Measurements from ENCODE around the gene PAF1. TPM values are rescaled to one million over a fixed set of nuclear protein-coding genes. Genes with fewer than 3 reads are reported as not detected.
"Not testable (repeated sequence)": the region's sequence is repeated elsewhere in the genome, so short reads cannot be mapped to it uniquely, and the experiment has no call there.

The PAF1 gene
- total RNA-seq, 2 experiments from 2014 or later = 48.2 to 48.9 TPM

DNA sequence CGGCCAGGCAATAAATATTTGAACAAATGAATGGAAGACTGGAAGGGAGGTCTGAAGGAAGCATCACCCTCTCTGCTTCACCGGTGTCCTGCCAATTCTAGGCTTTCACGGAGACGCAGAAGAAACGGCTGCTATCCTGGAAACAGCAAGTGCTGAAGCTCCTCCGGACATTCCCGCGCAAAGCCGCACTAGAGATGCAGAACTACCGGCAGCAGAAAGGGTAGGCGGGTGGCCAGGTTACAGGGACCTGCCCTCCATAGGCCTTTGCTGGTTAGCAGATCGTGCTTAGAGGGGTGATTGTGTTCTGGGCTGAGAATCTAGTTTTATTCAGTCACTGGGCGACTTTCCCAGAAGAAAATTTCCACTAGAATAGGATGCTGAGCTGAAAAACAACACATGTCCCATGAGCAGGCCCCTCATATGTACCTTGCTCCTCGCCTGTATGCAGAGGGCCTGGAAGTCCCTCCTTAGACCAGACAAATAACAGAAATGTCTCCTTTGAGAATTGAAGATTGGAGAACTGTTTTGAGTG, 11.0 kb downstream of the PAF1 start:
- no peak for DNase-seq
- no peak for ATAC-seq
- Mint-ChIP-seq H3K4me3 (no peak overlapping the region), H3K27ac (no peak overlapping the region), H3K9me3 (ENCODE audit: insufficient read depth) (no peaks in the 10 kb centered on the region), H3K27me3 (ENCODE audit: low read depth) (no peaks in the 10 kb centered on the region), H3K4me1 (ENCODE audit: low read depth) (peaks cover 2% of the 10 kb centered on the region), H3K36me3 (ENCODE audit: low read depth) (peaks cover 38% of the 10 kb centered on the region)
- ChIA-PET POLR2A (no interaction called here), CTCF (no interaction called here)

DNA sequence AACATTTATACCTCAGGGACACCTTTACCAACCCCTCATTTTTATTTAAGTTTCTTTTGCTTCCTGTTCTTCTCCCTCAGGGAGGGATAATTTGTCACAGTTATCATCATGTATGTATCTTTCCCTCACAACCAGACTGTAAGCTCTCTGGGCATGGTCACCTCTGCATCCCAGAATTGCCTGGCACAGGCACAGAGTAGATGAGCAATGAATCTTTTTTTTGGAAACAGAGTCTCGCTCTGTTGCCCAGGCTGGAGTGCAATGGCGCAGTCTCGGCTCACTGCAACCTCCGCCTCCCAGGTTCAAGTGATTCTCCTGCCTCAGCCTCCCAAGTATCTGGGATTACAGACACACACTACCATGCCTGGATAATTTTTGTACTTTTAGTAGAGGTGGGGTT, 11.5 kb downstream of the PAF1 start:
- CTCF ChIA-PET; H3K27me3 Mint-ChIP-seq (ENCODE audit: low read depth); DNase-seq; H3K27ac Mint-ChIP-seq; H3K4me1 Mint-ChIP-seq (ENCODE audit: low read depth); H3K9me3 Mint-ChIP-seq (ENCODE audit: insufficient read depth); POLR2A ChIA-PET; ATAC-seq; H3K4me3 Mint-ChIP-seq: not testable (repeated sequence)
- H3K36me3 Mint-ChIP-seq (ENCODE audit: low read depth) = peaks cover 38% of the 10 kb centered on the region

DNA sequence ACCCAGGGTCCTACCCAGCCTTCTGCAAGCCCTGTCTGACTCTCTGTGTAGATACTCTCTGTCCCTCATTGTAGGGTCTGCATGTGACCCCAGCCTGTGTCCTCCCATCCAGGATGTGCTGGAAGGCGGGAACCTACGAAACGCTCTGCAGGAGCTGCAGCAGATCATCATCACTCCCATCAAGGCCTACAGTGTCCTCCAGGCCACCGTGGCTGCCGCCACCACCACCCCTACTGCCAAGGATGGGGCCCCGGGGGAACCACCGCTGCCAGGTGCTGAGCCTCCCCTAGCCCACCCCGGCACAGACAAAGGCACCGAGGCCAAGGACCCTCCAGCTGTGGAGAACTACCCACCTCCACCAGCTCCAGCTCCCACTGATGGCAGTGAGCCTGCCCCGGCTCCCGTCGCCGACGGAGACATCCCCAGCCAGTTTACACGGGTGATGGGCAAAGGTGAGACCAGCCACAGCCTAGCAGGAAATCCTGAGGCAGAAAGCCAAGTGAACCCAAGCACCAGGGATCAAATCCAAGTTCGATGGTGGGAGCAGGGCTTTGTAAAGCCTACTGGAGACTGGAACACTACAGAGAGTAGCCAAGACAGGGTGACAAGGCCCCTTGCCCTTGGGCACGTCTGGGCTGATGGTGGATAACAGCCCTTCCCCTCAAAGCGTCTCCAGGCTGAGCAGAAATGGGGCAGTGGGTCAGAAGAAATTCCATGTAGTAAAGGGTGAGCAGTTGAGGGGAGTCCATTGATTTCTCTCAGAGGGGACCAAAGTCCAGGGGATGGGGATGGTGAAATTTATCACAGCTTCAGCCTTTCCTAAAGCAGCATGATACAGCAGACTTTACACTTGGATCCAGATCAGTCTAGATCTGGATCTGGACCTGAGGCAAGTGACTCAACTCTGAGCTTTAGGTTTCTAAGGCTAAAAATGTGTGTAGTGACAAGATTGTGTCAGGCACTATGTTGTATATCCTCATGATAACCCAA, 13.2 kb downstream of the PAF1 start:
- no peaks in the 10 kb centered on the region for H3K9me3 Mint-ChIP-seq (ENCODE audit: insufficient read depth)
- H3K36me3 Mint-ChIP-seq (ENCODE audit: low read depth) = peaks cover 41% of the 10 kb centered on the region
- CTCF ChIA-PET = interaction anchor here (1.0 kb wide), 1 partner anchor 34 kb away, joined by 3 read pairs; no protein-coding TSS in a partner anchor
- no peaks in the 10 kb centered on the region for H3K27me3 Mint-ChIP-seq (ENCODE audit: low read depth)
- no peak overlapping the region for H3K4me3 Mint-ChIP-seq
- ATAC-seq = no peak
- H3K27ac Mint-ChIP-seq = no peak overlapping the region
- POLR2A ChIA-PET = no interaction called here
- no peak for DNase-seq
- no peaks in the 10 kb centered on the region for H3K4me1 Mint-ChIP-seq (ENCODE audit: low read depth)

DNA sequence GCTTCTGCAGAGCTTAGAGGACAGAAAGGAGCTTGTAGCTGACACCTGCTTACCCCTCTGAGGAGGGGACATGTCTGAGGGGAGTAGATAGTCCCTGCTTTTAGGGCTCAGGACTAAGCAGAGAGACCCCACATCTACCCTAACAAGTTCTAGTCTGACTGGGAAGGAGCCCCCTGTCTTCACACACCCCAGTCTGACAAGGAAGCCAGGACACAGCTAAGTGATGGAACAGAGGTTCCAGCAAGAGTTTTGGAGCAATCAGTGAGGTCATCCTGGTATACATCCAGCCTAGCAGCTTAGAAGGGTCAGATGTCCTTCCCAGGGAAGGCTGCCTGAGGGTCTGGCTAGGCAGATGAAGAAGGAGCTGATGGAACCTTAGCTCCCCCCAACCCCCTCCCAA, 15.0 kb downstream of the PAF1 start:
- ChIA-PET POLR2A (interaction anchor here (0.8 kb wide), 1 partner anchor 15 kb away, joined by 4 read pairs; the partner anchor contains the start of genes MED29 and PAF1), CTCF (no interaction called here)
- H3K4me1 Mint-ChIP-seq (ENCODE audit: low read depth) = no peaks in the 10 kb centered on the region
- no peak for DNase-seq
- H3K27me3 Mint-ChIP-seq (ENCODE audit: low read depth) = no peaks in the 10 kb centered on the region
- no peaks in the 10 kb centered on the region for H3K9me3 Mint-ChIP-seq (ENCODE audit: insufficient read depth)
- H3K36me3 Mint-ChIP-seq (ENCODE audit: low read depth) = peaks cover 34% of the 10 kb centered on the region
- no peak overlapping the region for H3K4me3 Mint-ChIP-seq
- H3K27ac Mint-ChIP-seq = no peak overlapping the region
- no peak for ATAC-seq

DNA sequence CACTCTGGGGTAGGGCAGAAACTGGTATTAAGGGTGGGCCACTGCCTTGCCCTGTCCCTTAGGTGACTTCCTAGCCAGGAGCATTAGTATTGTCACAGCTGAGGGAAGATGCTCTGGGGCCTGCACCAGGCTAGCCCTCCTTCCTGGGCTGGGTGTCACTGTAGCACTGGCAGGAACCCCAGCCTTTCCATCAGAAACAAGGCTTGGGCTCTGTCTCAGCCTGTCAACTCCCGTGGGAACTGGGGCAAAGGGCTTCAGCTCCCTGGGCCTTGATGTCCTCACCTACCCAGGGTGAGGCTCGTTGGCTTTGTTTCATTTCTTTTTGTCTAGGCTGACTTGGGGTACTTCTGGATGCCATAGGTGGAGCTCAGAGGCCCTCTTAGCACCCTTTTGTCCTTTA, 18.0 kb downstream of the PAF1 start:
- no peaks in the 10 kb centered on the region for H3K4me1 Mint-ChIP-seq (ENCODE audit: low read depth)
- ChIA-PET POLR2A (no interaction called here), CTCF (no interaction called here)
- no peak overlapping the region for H3K27ac Mint-ChIP-seq
- peaks cover 34% of the 10 kb centered on the region for H3K36me3 Mint-ChIP-seq (ENCODE audit: low read depth)
- H3K27me3 Mint-ChIP-seq (ENCODE audit: low read depth) = no peaks in the 10 kb centered on the region
- ATAC-seq (no peak), DNase-seq (no peak)
- no peak overlapping the region for H3K4me3 Mint-ChIP-seq
- no peaks in the 10 kb centered on the region for H3K9me3 Mint-ChIP-seq (ENCODE audit: insufficient read depth)

DNA sequence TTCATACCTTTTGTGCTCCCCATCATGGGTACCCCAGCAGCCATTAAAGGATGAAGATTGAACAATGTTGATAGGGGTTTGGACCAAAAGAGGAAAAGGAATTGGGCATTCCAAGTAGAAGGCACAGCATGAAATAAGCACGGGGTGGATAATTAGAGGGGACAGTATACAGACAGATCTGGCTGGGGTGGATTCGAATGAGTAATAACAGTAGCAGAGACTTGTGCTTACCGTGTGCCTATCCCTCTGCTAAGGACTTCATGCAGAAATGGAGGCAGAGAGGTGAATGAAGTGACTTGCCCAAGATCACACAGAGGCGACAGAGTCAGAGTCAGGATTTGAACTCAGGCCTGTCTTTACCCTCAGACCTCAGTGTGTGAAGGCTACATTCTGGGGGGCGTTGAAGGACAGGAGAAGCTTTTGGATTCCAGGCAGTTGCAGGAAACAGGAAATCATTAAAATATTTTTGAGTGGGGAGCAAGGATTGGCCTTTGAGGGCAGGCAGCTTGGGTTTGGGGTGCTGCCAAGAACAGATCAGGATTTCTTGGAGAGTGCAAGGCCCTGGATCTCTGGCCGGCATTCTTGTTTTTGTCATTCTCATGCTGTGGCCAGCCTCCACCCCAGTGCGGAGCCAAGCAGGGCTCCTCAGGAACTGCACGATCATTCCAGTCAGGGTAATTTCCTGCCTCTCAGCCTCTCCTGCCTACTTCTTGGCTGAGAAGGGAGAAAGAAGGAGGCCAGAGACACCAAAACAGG, 18.7 kb downstream of the PAF1 start:
- DNase-seq (no peak), ATAC-seq (no peak)
- peaks cover 29% of the 10 kb centered on the region for H3K36me3 Mint-ChIP-seq (ENCODE audit: low read depth)
- H3K9me3 Mint-ChIP-seq (ENCODE audit: insufficient read depth) = no peaks in the 10 kb centered on the region
- H3K27ac Mint-ChIP-seq = peak overlapping the region; percentile 13
- POLR2A ChIA-PET = no interaction called here
- no peak overlapping the region for H3K4me3 Mint-ChIP-seq
- H3K4me1 Mint-ChIP-seq (ENCODE audit: low read depth) = no peaks in the 10 kb centered on the region
- H3K27me3 Mint-ChIP-seq (ENCODE audit: low read depth) = no peaks in the 10 kb centered on the region
- CTCF ChIA-PET = no interaction called here

DNA sequence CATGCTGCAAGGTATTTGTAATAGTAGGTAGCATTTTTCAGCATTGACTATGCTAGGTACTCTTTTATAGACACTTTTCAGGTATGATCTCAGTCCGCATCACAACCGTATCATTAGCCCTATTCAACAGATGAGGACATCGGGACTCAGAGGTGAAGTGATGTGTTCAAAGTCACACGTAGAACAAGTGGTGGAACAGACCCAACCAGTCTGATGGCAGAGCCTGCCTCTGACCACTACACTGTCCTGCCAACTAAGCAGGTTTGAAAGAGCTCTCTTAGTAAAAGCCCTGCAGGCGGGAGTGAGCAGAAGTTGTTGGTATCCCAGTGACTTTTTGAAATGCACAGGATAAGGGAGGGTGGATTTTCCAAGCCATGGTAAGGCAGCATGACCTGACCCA, 20.2 kb downstream of the PAF1 start:
- Mint-ChIP-seq H3K27ac (no peak overlapping the region), H3K9me3 (ENCODE audit: insufficient read depth) (no peaks in the 10 kb centered on the region), H3K4me1 (ENCODE audit: low read depth) (no peaks in the 10 kb centered on the region), H3K36me3 (ENCODE audit: low read depth) (peaks cover 23% of the 10 kb centered on the region), H3K4me3 (no peak overlapping the region), H3K27me3 (ENCODE audit: low read depth) (no peaks in the 10 kb centered on the region)
- no peak for DNase-seq
- ChIA-PET CTCF (no interaction called here), POLR2A (no interaction called here)
- ATAC-seq = no peak

DNA sequence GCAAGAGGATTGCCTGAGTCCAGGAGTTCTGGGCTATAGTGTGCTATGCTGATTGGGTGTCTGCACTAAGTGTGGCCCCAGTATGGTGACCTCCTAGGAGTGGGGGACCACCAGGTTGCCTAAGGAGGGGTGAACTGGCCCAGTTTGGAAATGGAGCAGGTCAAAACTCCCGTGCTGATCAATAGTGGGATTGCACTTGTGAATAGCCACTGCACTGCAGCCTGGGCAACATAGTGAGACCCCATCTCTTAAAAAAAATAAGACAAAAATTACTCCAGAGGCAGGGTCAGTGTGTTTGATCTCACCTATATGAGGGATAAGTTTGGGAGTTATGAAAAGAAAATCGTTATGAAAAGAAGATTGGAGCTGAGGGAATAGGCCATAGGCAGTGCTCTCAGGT, 21.7 kb downstream of the PAF1 start:
- ChIA-PET POLR2A (interaction anchor here (0.7 kb wide), 1 partner anchor 66 kb away, joined by 3 read pairs; the partner anchor contains the start of gene RPS16), CTCF (no interaction called here)
- ATAC-seq = no peak
- DNase-seq = no peak
- Mint-ChIP-seq H3K9me3 (ENCODE audit: insufficient read depth) (no peaks in the 10 kb centered on the region), H3K27ac (no peak overlapping the region), H3K4me3 (no peak overlapping the region), H3K27me3 (ENCODE audit: low read depth) (no peaks in the 10 kb centered on the region), H3K36me3 (ENCODE audit: low read depth) (peaks cover 27% of the 10 kb centered on the region), H3K4me1 (ENCODE audit: low read depth) (no peaks in the 10 kb centered on the region)

DNA sequence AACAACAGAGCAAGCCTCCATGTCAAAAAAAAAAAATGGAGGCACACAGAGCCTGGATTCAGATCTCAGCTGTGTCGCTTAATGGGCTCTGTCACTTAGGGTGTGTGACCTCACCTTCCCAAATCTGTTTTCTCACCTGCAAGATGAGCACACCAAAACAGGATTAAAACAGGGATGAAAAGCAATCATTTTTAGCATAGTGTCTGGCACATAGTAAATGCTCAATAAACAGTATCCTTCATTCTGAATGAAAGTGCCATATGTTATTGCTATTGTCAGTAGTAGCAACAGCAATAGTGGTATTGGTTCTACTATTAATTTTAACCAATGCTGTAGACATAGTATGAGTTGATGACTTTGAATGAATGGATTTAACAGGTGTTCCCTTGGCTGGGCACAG, 25.4 kb downstream of the PAF1 start:
- Mint-ChIP-seq H3K27me3 (ENCODE audit: low read depth) (no peaks in the 10 kb centered on the region), H3K4me3 (no peak overlapping the region), H3K27ac (no peak overlapping the region), H3K9me3 (ENCODE audit: insufficient read depth) (no peaks in the 10 kb centered on the region), H3K4me1 (ENCODE audit: low read depth) (no peaks in the 10 kb centered on the region), H3K36me3 (ENCODE audit: low read depth) (peaks cover 28% of the 10 kb centered on the region)
- ChIA-PET CTCF (no interaction called here), POLR2A (no interaction called here)
- no peak for ATAC-seq
- DNase-seq = no peak

DNA sequence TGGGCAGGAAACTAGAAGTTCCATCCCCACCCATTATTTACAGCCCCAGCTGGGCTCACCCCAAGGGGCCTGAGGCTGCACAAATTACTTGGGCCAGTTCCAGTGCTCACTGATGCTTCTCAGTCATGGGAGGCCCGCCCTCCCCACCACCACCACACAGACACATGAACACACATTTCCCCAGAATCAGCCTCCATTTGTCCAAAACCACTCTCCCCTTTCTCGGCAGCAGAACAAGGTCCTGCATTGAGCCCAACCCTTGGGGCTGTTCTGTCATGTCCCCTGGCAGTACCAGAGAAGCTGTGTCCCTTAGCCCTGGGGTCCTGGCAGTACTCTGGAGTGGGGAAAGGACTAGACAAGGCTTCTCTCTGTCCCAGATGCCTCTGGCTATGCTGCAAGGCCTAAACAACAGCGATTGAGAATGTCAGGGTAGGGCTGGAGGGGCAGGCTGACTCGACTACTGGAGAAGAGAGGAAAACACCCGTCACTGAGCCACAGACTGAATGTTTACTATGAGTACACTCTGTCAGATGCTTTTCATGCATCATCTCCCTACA, 26.9 kb downstream of the PAF1 start:
- ChIA-PET CTCF (interaction anchor here (1.0 to 1.5 kb wide), 2 partner anchors 11 to 21 kb away, joined by 5 to 6 read pairs; partner anchors contain the start of gene SAMD4B), POLR2A (no interaction called here)
- no peak overlapping the region for H3K27ac Mint-ChIP-seq
- no peak for DNase-seq
- no peak for ATAC-seq
- peaks cover 34% of the 10 kb centered on the region for H3K36me3 Mint-ChIP-seq (ENCODE audit: low read depth)
- H3K9me3 Mint-ChIP-seq (ENCODE audit: insufficient read depth) = no peaks in the 10 kb centered on the region
- H3K27me3 Mint-ChIP-seq (ENCODE audit: low read depth) = no peaks in the 10 kb centered on the region
- no peak overlapping the region for H3K4me3 Mint-ChIP-seq
- no peaks in the 10 kb centered on the region for H3K4me1 Mint-ChIP-seq (ENCODE audit: low read depth)

DNA sequence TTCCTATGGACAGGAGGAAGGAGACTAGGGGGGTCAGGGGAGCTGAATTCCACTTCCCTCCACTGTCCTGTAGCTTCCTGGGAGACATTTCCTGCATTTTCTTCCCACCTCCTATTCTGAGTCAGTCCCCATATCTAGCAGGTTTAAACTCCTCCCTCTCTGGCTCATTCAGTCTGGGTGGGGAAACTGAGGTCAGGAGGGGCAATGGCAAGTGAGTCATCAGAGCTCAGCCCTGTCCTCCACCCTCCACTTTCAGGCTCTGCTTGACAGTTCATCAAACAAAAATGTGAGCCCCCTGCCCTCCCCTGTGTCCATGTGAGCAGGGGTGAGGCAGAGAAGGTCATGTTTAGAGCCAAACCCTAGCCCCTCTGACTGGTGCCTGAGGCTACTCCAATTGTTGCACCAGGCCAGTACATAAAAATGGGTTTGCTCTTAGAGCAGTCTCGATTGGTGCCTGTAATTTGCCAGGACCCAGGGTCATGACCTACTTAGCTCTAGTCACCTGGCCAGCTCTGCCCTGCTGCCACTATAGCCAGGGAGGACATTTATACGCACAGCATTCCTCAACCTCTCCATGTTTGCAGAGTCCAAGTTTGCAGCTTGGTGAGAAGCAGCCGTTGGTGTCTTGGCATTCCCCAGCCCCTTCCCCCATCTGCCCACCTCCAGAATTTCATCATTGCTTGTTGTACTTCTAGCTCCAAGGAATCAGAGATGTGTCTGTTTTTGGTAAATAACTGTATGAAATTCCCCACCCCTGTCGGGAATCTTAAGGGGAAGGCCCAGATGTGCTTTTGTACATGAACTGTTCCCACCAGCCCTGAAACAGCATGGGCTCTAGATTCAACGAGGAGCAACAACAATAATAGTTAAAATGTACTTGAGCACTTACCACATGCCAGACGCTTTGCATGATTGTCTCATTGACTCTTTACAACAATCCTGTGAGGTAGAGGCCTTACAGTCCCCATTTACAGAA, 27.9 kb downstream of the PAF1 start:
- peaks cover 29% of the 10 kb centered on the region for H3K36me3 Mint-ChIP-seq (ENCODE audit: low read depth)
- no peaks in the 10 kb centered on the region for H3K4me1 Mint-ChIP-seq (ENCODE audit: low read depth)
- ChIA-PET POLR2A (interaction anchor here (0.6 kb wide), 2 partner anchors 21 to 31 kb away, joined by 3 read pairs; partner anchors contain the start of gene SAMD4B), CTCF (interaction anchor here (0.7 to 1.5 kb wide), 3 partner anchors 10 to 252 kb away, joined by 3 to 6 read pairs (median 5); partner anchors contain the start of gene SAMD4B)
- H3K4me3 Mint-ChIP-seq = no peak overlapping the region
- no peaks in the 10 kb centered on the region for H3K27me3 Mint-ChIP-seq (ENCODE audit: low read depth)
- no peak for ATAC-seq
- no peak overlapping the region for H3K27ac Mint-ChIP-seq
- H3K9me3 Mint-ChIP-seq (ENCODE audit: insufficient read depth) = no peaks in the 10 kb centered on the region
- no peak for DNase-seq
